SK-N-SH (cell line): ENCODE data around the gene NAA40. TPM values are rescaled to one million over a fixed set of nuclear protein-coding genes. Genes with fewer than 3 reads are reported as not detected.

Experiments used
- CTCF ChIA-PET: fragments of 300-600, 350-600 bp; formaldehyde crosslinking; extraction: SDS; loops from one replicate; lab custom pipeline; 2021; lab: Yijun Ruan, JAX
- POLR2A ChIA-PET: fragments of 350-600 bp; sonication (Branson Sonifier 250); formaldehyde crosslinking; extraction: SDS; loops from one replicate; lab custom pipeline; 2020; ENCODE audit warnings: antibody characterized with exemption, inconsistent platforms; lab: Yijun Ruan, JAX
- DNase-seq: peaks from one replicate; pipeline ENCODE4 v3.0.0; 2012
- H2AFZ ChIP-seq: fragments of 200-600 bp; sonication (generic); 2 replicates; pipeline ENCODE4 v1.8.1; 2016; ENCODE audit warnings: antibody characterized with exemption, mild to moderate bottlenecking, low read depth
- H3F3A ChIP-seq: fragments of 200-600 bp; sonication (generic); replicated peaks from 2 replicates; pipeline ENCODE3; 2016; ENCODE audit warnings: antibody characterized with exemption, mild to moderate bottlenecking; ENCODE audit not compliant: insufficient read depth
- H3K27ac ChIP-seq, 2 experiments: fragments of 200-500 bp in 1 of 2; fragments of 200-600 bp in 1 of 2; sonication (Bioruptor generic) in 1 of 2; sonication (generic), shearing (Covaris generic) in 1 of 2; 2 replicates each; pipeline versions ENCODE4 v1.5.1 to v1.6.1; 2014 to 2016; ENCODE audit warnings: low read depth in 2 of 2, inconsistent platforms in 1 of 2, low read length in 1 of 2, mild to moderate bottlenecking in 1 of 2, mixed read lengths in 1 of 2
- H3K27me3 ChIP-seq: fragments of 200-600 bp; sonication (generic), shearing (Covaris generic); 2 replicates; pipeline ENCODE4 v1.6.1; 2016; ENCODE audit warnings: mixed run types; ENCODE audit not compliant: insufficient read depth
- H3K36me3 ChIP-seq, 2 experiments: fragments of 200-500 bp in 1 of 2; fragments of 200-600 bp in 1 of 2; sonication (Bioruptor generic) in 1 of 2; sonication (generic) in 1 of 2; replicated peaks in 1 of 2; 2 replicates each; pipeline versions ENCODE3 to v1.5.1; 2014 to 2016; ENCODE audit warnings: low read length in 1 of 2, mild to moderate bottlenecking in 1 of 2; ENCODE audit not compliant: insufficient read depth in 2 of 2, control insufficient read depth in 1 of 2
- H3K4me1 ChIP-seq, 2 experiments: fragments of 200-500 bp in 1 of 2; fragments of 200-600 bp in 1 of 2; sonication (Bioruptor generic) in 1 of 2; sonication (generic), shearing (Covaris generic) in 1 of 2; 2 replicates each; pipeline versions ENCODE4 v1.5.1 to v1.6.1; 2014 to 2016; ENCODE audit warnings: low read depth in 1 of 2, low read length in 1 of 2, mixed run types in 1 of 2; ENCODE audit not compliant: insufficient read depth in 2 of 2, control insufficient read depth in 1 of 2
- H3K4me2 ChIP-seq: fragments of 200-600 bp; sonication (generic), shearing (Covaris generic); 2 replicates; pipeline ENCODE4 v1.6.1; 2017; ENCODE audit warnings: mixed run types
- H3K4me3 ChIP-seq, 2 experiments: fragments of 200-500 bp in 1 of 2; fragments of 200-600 bp in 1 of 2; sonication (Bioruptor generic) in 1 of 2; sonication (generic), shearing (Covaris generic) in 1 of 2; 2 replicates each; pipeline versions ENCODE4 v1.5.1 to v1.8.1; 2014 to 2016; ENCODE audit warnings: low read depth in 2 of 2, inconsistent platforms in 1 of 2, low read length in 1 of 2, mild to moderate bottlenecking in 1 of 2, mixed read lengths in 1 of 2, moderate library complexity in 1 of 2
- H3K79me2 ChIP-seq: fragments of 200-600 bp; sonication (generic); 2 replicates; pipeline ENCODE4 v1.8.1; 2017; ENCODE audit warnings: mild to moderate bottlenecking; ENCODE audit not compliant: insufficient read depth
- H3K9ac ChIP-seq: fragments of 200-600 bp; sonication (generic); 2 replicates; pipeline ENCODE4 v1.6.1; 2017; ENCODE audit warnings: mixed run types
- H3K9me2 ChIP-seq: fragments of 200-600 bp; sonication (generic); 2 replicates; pipeline ENCODE4 v1.6.1; 2017; ENCODE audit warnings: mixed run types
- H3K9me3 ChIP-seq: fragments of 200-600 bp; sonication (generic); 2 replicates; pipeline ENCODE4 v1.6.1; 2017; ENCODE audit warnings: mixed run types, mild to moderate bottlenecking, moderate library complexity
- H4K20me1 ChIP-seq: fragments of 200-600 bp; sonication (generic); 2 replicates; pipeline ENCODE4 v1.6.1; 2017; ENCODE audit warnings: mild to moderate bottlenecking, mixed run types; ENCODE audit not compliant: insufficient read depth
- ELF1 ChIP-seq: IDR thresholded peaks from 2 replicates; pipeline ENCODE4 v1.4.0; 2012
- EP300 ChIP-seq, 2 experiments: IDR thresholded peaks; 2 replicates each; pipeline versions ENCODE4 v1.4.0 to v1.6.1; 2012; ENCODE audit warnings: borderline replicate concordance in 1 of 2, low read depth in 1 of 2, low read length in 1 of 2
- EZH2phosphoT487 ChIP-seq: fragments of 200-600 bp; sonication (generic); IDR thresholded peaks from 2 replicates; pipeline ENCODE4 v1.6.1; 2017; ENCODE audit warnings: low read depth, mixed run types, mild to moderate bottlenecking, antibody characterized with exemption, moderate library complexity, borderline replicate concordance
- FOSL2 ChIP-seq: IDR thresholded peaks from 2 replicates; pipeline ENCODE4 v1.4.0; 2012; ENCODE audit warnings: low read depth, mild to moderate bottlenecking, moderate library complexity, borderline replicate concordance
- GABPA ChIP-seq: IDR thresholded peaks from 2 replicates; pipeline ENCODE4 v1.4.0; 2012; ENCODE audit warnings: low read depth, mild to moderate bottlenecking
- NFIC ChIP-seq: IDR thresholded peaks from 2 replicates; pipeline ENCODE4 v1.4.0; 2012; ENCODE audit warnings: borderline replicate concordance
- POLR2AphosphoS5 ChIP-seq: IDR thresholded peaks from 2 replicates; pipeline ENCODE4 v1.6.1; 2012; ENCODE audit warnings: low read depth, low read length
- RAD21 ChIP-seq: IDR thresholded peaks from 2 replicates; pipeline ENCODE4 v1.6.1; 2012; ENCODE audit warnings: mild to moderate bottlenecking, low read length
- RCOR1 ChIP-seq: fragments of 150-350 bp; IDR thresholded peaks from 2 replicates; pipeline ENCODE4 v1.6.1; 2017; ENCODE audit warnings: antibody characterized with exemption, low read length
- TCF12 ChIP-seq: IDR thresholded peaks from 2 replicates; pipeline ENCODE4 v1.4.0; 2012
- TEAD4 ChIP-seq: IDR thresholded peaks from 2 replicates; pipeline ENCODE4 v1.4.0; 2012; ENCODE audit warnings: mild to moderate bottlenecking, borderline replicate concordance; ENCODE audit not compliant: insufficient read depth
- YY1 ChIP-seq: IDR thresholded peaks from 2 replicates; pipeline ENCODE4 v1.4.0; 2012; ENCODE audit warnings: low read depth, mild to moderate bottlenecking
- WGBS: methylation state at CpG from one replicate; pipeline ENCODE4 v1.1.6; 2017; ENCODE audit warnings: low lambda C conversion rate; 5-methylcytosine and 5-hydroxymethylcytosine counted together
- polyA plus RNA-seq, 3 experiments: library from polyadenylated mRNA; depleted of rRNA; stranded (reverse); fragments of >200 nt; gene quantifications; 2 replicates each; pipeline ENCODE4 v1.2.3, GENCODE V29; 2012
- TF ChIP-seq, protein P1 (sequence below): fragments of 200-600 bp; sonication (generic); IDR thresholded peaks from 2 replicates; pipeline ENCODE4 v1.6.1; 2017; ENCODE audit warnings: antibody characterized with exemption, mild to moderate bottlenecking, moderate library complexity
- TF ChIP-seq, protein P2 (sequence below): IDR thresholded peaks from 2 replicates; pipeline ENCODE4 v1.4.0; 2012; ENCODE audit warnings: low read depth, borderline replicate concordance
- TF ChIP-seq, protein P3 (sequence below): IDR thresholded peaks from 2 replicates; pipeline ENCODE4; 2012

The NAA40 gene
- polyA plus RNA-seq, 1 of the 3 experiments (the other 2 are of a cell fraction): 33.0 TPM

DNA sequence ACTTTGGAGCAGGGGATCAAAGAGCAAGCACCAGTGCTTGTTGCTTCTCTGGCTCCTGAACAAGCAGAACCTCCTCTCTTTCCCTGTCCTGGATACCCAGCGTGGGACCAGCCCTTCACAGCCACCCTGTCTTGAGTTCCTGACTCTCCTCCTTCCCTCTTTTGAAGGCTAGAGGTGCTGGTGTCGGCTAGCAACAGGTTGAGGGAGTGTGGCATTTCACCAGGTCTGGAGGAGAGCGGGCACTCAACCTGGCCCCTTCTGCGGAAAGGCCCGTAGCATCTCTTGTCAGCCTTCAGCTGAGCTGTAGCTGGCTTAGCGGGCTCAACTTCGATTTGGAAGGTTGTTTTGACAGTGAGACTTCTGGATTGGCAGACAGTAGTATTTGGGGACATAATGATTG lies 48.4 kb upstream of the NAA40 start:
- no peak overlapping the region for H3K27ac ChIP-seq
- H3K79me2 ChIP-seq: peaks cover 87% of the 10 kb centered on the region
- TF ChIP-seq GABPA (no peak), EP300 (IDR thresholded peaks at IDR 0.05; ENCODE audit: borderline replicate concordance in 1 of 2, low read depth in 1 of 2, low read length in 1 of 2) (no peak), YY1 (no peak), POLR2AphosphoS5 (no peak), NFIC (no peak), EZH2phosphoT487 (no peak), TEAD4 (no peak), RAD21 (no peak), FOSL2 (no peak), RCOR1 (no peak), ELF1 (no peak), TCF12 (no peak)
- TF ChIP-seq, protein P1, sequence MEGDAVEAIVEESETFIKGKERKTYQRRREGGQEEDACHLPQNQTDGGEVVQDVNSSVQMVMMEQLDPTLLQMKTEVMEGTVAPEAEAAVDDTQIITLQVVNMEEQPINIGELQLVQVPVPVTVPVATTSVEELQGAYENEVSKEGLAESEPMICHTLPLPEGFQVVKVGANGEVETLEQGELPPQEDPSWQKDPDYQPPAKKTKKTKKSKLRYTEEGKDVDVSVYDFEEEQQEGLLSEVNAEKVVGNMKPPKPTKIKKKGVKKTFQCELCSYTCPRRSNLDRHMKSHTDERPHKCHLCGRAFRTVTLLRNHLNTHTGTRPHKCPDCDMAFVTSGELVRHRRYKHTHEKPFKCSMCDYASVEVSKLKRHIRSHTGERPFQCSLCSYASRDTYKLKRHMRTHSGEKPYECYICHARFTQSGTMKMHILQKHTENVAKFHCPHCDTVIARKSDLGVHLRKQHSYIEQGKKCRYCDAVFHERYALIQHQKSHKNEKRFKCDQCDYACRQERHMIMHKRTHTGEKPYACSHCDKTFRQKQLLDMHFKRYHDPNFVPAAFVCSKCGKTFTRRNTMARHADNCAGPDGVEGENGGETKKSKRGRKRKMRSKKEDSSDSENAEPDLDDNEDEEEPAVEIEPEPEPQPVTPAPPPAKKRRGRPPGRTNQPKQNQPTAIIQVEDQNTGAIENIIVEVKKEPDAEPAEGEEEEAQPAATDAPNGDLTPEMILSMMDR: no peak
- TF ChIP-seq, protein P2, sequence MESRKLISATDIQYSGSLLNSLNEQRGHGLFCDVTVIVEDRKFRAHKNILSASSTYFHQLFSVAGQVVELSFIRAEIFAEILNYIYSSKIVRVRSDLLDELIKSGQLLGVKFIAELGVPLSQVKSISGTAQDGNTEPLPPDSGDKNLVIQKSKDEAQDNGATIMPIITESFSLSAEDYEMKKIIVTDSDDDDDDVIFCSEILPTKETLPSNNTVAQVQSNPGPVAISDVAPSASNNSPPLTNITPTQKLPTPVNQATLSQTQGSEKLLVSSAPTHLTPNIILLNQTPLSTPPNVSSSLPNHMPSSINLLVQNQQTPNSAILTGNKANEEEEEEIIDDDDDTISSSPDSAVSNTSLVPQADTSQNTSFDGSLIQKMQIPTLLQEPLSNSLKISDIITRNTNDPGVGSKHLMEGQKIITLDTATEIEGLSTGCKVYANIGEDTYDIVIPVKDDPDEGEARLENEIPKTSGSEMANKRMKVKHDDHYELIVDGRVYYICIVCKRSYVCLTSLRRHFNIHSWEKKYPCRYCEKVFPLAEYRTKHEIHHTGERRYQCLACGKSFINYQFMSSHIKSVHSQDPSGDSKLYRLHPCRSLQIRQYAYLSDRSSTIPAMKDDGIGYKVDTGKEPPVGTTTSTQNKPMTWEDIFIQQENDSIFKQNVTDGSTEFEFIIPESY: no peak
- TF ChIP-seq, protein P3, sequence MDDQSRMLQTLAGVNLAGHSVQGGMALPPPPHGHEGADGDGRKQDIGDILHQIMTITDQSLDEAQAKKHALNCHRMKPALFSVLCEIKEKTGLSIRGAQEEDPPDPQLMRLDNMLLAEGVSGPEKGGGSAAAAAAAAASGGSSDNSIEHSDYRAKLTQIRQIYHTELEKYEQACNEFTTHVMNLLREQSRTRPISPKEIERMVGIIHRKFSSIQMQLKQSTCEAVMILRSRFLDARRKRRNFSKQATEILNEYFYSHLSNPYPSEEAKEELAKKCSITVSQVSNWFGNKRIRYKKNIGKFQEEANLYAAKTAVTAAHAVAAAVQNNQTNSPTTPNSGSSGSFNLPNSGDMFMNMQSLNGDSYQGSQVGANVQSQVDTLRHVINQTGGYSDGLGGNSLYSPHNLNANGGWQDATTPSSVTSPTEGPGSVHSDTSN: no peak
- no peak overlapping the region for H3K4me3 ChIP-seq
- DNase-seq: no peak
- ChIA-PET CTCF (interaction anchor here (0.7 to 4.0 kb wide), 4 partner anchors 16 to 53 kb away, joined by 3 to 12 read pairs (median 4); no protein-coding TSS in a partner anchor), POLR2A (no interaction called here)
- H3K36me3 ChIP-seq: peaks cover 0 to 7% of the 10 kb centered on the region in 2 experiments
- no peaks in the 10 kb centered on the region for H3K9me3 ChIP-seq
- 82% methylated on average over 7 of the region's 7 CpGs for WGBS
- H3F3A ChIP-seq: no peaks in the 10 kb centered on the region
- no peak overlapping the region for H3K9ac ChIP-seq
- peaks cover 4 to 15% of the 10 kb centered on the region in 2 experiments; a peak in 2 of 4 replicates for H3K4me1 ChIP-seq
- no peaks in the 10 kb centered on the region for H3K9me2 ChIP-seq
- H4K20me1 ChIP-seq: peaks cover 77% of the 10 kb centered on the region
- no peak overlapping the region for H3K4me2 ChIP-seq
- no peak overlapping the region for H2AFZ ChIP-seq
- H3K27me3 ChIP-seq: no peaks in the 10 kb centered on the region
